Measurements from ENCODE around the gene SGO2. TPM values are rescaled to one million over a fixed set of nuclear protein-coding genes. Genes with fewer than 3 reads are reported as not detected.

Gene SGO2
- total and polyA plus RNA-seq, 2 donors (not counting 3 experiments of a cell fraction or from before 2014, with no cell fraction given): 1.7 to 20.5 TPM

- CTCF ChIA-PET: no interaction called here
- Histone ChIP-seq H3K4me2 (ENCODE audit: insufficient read depth, low read length) (no peak overlapping the region), H3K36me3 (ENCODE audit: control insufficient read depth in 2 of 2, extremely low read depth in 1 of 2, insufficient read depth in 2 of 2, low read length in 2 of 2) (no peaks in the 10 kb centered on the region), H3K27ac (ENCODE audit: insufficient read depth, low read depth, low read length) (no peak overlapping the region), H3K9me3 (replicated peaks; ENCODE audit: control insufficient read depth, insufficient read depth, low read length) (no peaks in the 10 kb centered on the region), H3K9ac (replicated peaks; ENCODE audit: extremely low read depth, insufficient read depth, low read length) (no peak overlapping the region), H3K4me3 (replicated peaks in 1 of 3; ENCODE audit: insufficient read depth in 1 of 3, low read depth in 1 of 3, low read length in 3 of 3) (no peak overlapping the region), H3K4me1 (ENCODE audit: control insufficient read depth, extremely low read depth, insufficient read depth, low read length) (no peaks in the 10 kb centered on the region), H4K20me1 (replicated peaks; ENCODE audit: control insufficient read depth, extremely low read depth, insufficient read depth, low read length) (no peaks in the 10 kb centered on the region), H3K79me2 (ENCODE audit: control insufficient read depth, insufficient read depth, low read length) (no peaks in the 10 kb centered on the region), H3K27me3 (ENCODE audit: control insufficient read depth in 2 of 2, insufficient read depth in 2 of 2, low read length in 2 of 2) (peaks cover 2 to 6% of the 10 kb centered on the region in 2 experiments), H3K9me1 (replicated peaks; ENCODE audit: control insufficient read depth, extremely low read depth, insufficient read depth, low read length) (no peaks in the 10 kb centered on the region), H2AFZ (ENCODE audit: low read depth, low read length) (no peak overlapping the region)
- dilution Hi-C loops (cut with MboI; ENCODE audit: extremely low pct_ligation_motif_present, low sequenced_read_pairs): no loop called here
- FAIRE-seq (no peak), DNase-seq (ENCODE audit: low read depth, low spot score) (no peak)
- intact Hi-C loops (cut with micrococcal nuclease): no loop called here
- BruUV-seq (replicated peaks): no TSS peak
- POLR2A ChIA-PET: no interaction called here
- no peak for TF ChIP-seq POLR2AphosphoS5 (IDR thresholded peaks at IDR 0.05; ENCODE audit: insufficient read depth, low read depth, low read length)
- no peak for TF ChIP-seq MAX (IDR thresholded peaks at IDR 0.05; ENCODE audit: insufficient read depth, insufficient read length)
- no peak for TF ChIP-seq EZH2 (IDR thresholded peaks at IDR 0.05; ENCODE audit: borderline replicate concordance, low read depth, low read length, severe bottlenecking)
- TF ChIP-seq CTCF (IDR thresholded peaks at IDR 0.05; ENCODE audit: extremely low read depth in 1 of 2, insufficient read depth in 1 of 2, low read depth in 1 of 2, low read length in 2 of 2): no peak
- TF ChIP-seq FOS (IDR thresholded peaks at IDR 0.05; ENCODE audit: borderline replicate concordance, insufficient read depth, low read length): no peak
- no peak for TF ChIP-seq POLR2A (IDR thresholded peaks at IDR 0.05; ENCODE audit: low read depth, low read length)
- no peak for TF ChIP-seq MYC (IDR thresholded peaks at IDR 0.05; ENCODE audit: low read depth, low read length)
- TF ChIP-seq JUN (IDR thresholded peaks at IDR 0.05; ENCODE audit: borderline replicate concordance, insufficient read depth, insufficient read length, low read depth): no peak
- TF ChIP-seq GATA2 (IDR thresholded peaks at IDR 0.05; ENCODE audit: insufficient read depth, insufficient read length, low read depth, low read length): no peak
Measured at GRCh38 chr2:200625282-200625681, 99.3 kb downstream of the SGO2 start.
